DMS 273 (cell line): Measurements from ENCODE around the gene GSX1.
"Not testable (repeated sequence)": the region's sequence is repeated elsewhere in the genome, so short reads cannot be mapped to it uniquely, and the experiment has no call there.

Experiments used
- DNase-seq: peaks from one replicate; lab custom pipeline; 2025; ENCODE audit not compliant: unreplicated experiment; lab: John Stamatoyannopoulos, UW

The GSX1 gene

DNA sequence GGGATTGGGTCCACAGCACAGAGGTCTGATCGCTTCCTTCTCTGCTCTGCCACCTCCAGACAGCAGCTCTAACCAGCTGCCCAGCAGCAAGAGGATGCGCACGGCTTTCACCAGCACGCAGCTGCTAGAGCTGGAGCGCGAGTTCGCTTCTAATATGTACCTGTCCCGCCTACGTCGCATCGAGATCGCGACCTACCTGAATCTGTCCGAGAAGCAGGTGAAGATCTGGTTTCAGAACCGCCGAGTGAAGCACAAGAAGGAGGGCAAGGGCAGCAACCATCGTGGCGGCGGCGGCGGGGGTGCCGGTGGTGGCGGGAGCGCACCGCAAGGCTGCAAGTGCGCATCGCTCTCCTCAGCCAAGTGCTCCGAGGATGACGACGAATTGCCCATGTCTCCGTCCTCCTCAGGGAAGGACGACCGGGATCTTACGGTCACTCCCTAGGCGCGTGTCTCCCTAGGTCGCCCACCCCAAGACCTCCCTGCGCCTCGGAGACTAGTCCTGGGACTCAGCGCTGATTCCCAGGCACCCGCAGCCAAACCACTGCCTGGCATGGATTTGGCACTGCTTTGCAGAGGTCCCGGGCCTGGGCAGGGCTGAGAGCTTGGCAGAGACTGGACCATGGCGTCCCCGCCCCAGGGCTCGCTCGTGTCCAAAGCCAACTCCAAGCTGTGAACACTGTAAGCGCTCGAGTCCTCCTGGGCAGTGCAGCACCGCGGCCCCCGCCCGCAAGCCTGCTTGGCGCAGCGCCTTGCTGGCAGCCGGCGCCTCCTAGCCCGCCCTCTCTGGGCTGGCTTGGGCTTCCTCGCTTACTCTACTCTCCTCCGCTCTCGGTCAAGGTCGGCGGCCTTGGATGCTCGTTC is 1.5 kb downstream of the GSX1 start:
- peak; percentile 41 for DNase-seq

DNA sequence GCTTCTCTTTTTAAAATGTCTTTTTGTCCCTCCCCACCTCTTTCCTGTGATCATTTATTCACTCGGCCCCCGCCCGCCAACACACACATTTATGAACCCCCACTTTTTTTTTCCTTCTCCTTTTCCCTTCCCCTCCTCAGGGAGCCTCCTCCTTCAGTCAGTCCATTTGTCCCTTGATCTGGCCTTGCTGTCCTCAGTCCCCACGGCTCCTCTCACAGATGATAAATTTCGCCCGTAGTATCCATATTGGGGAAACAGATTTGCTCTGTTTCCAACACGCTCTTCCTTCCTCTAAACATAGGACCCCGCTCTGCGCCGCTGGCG is 2.0 kb downstream of the GSX1 start:
- no peak for DNase-seq

DNA sequence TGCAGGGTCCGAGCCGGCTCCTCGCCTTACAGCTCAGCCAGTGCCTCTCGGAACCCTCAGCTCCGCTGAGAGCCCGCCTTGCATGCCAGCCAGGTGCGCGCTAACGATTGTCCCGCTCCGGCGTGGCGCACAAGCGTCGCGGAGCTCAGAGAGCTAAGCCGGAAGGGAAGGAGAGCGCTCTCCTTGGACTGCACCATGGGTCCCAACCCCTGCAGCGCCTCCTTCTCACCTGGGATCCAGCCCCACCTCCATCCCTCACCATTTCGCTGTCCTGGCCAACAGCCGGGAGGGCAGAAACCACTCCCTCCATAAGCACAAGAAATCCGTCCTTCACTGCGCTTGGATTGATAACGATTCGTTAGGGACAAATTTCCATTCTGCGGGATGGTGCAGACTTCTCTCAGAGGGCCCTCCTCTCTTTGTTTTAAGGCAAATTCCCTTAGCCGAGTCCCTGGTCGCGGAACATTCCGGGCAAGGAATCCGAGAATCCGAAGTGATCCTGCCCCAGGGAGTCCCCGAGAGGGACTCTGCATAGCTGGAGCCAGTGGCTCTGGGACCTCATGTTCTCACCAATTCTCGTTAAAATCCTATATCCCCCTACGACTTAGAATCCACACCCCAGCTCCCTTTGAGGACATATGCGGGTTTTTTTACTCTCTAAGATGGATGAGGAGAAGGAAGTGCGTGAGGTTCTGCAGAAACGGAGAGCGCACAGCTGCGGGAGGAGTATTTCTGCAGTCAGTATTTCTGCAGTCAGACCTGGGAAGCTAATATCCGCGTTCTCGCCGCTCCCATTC is 2.8 kb downstream of the GSX1 start:
- peak; percentile 17 for DNase-seq

DNA sequence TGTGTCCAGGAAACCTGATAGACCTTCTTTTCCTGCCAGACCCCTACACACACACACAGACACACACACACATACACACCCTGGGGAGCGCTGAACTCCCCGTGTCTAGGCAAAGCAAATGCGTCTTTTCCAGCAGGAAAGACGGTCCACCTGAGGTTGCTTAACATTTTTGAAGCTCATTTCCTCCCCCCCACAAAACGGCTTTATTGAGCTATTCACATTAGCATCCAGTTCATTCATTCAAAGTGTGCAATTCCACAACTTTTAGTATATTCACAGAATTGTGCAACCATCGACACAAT is 3.4 kb downstream of the GSX1 start:
- DNase-seq, result no peak

DNA sequence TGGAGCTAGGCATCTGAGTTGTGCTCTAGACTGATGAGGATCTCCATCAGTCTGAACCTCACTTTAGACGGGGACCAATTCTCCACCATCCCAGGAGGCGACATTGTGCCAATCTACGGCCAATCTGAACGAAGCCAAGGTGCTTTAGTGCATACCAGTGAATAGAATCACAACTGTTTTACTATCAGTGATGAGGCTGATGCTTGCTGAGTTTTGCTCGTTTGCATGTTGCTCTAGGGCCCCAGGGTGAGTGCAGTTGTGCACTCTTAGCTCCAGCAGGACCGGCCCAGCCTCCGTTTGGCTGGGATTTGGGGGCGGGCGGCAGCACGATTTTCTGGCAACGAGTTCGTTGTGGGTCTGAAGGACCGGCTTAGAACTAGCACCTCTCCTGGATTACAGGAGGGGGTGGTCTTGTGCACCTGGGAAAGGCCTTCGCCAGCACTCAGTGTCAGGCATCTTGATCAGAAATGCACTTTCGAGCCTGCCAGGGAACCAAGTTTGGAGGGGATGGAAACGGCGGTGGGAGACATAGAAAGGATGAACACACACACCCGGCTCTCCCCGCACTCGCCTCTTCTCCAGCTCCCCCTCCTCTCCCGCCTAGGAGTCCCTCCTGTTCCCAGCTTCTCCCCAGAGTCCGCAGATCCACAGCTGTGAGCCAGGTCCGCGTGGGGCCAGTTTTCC is 4.4 kb downstream of the GSX1 start:
- no peak for DNase-seq

DNA sequence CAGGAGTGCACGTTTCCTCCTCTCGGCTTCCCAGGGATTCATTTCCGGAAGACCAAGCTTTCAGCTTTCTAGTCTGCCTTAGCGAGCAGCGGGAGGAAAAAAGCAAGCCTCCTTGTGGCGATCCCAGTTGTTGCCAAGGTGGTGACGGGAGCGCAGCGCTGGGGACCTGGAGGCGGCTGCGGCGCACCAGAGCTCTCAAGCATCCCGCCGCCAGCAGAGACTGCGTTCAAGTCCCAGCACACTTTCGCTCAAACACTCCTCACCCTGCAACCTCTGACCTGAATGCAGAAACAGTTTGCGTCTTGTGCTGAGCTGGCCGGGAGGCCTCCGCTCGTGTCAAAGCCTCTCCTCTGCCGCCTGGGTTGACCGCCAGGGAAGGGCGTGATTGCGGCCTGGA is 4.9 kb downstream of the GSX1 start:
- peak; percentile 72 for DNase-seq

DNA sequence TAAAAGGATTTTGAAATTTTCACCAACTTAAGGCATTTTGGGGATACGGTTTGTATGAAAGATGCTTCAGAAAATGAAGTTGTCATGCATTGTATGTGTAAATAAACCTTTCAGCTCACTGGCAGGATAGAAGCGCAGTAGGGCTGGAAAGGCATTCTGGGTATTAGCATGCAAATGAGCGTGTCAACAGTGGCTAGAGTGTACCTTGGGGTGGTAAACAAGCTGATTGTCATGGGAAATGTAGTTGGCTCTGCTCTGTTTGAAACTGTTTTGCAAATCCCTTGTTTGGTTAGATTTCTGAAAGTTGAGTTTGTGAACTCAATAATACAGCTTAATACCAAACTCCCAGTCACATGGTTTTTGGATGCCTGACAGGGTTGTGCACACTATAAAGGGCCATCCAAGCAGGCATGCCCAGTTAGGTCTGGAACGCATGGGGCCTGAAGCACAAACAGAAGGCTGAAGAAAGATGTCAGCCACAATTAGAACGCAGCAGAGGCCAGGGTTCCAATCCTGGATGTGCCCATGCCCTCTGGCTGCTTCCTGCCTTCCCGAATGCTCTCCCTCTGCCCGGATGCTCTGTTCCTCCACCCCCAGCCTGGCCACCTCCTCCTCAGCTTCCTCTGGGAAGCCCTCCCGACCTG is 14.6 kb downstream of the GSX1 start:
- no peak for DNase-seq

DNA sequence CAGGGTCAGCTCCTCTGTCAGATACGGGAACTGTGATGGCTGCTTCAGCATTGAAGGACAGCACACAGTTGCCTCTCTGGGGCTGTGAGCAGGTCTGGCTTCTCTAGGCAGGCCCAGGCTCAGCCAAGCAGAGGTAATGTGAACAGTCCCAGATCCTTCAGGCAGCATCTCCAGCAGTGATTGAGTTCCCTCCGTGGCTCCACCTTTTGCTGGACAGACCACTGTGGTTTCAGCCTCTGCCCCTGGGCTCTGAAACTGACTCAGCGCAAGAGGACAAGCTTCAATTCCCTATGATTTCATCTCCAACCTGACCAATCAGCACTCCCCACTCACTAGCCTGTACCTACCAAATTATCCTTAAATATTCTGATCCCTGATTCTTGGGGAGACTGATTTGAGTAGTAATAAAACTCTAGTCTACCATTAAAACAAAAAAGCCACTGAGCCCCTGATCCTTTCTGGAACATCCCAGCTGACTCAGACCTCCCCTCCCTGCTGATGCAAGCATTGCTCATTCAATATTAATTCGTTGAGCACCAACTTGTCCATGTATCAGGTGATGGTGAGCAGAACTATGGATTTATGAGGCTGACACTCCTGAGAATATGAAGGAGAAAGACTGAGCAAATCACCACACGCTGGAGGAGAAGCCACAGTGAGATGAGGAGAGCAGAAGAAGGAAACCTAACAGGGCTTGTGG is 16.7 kb downstream of the GSX1 start:
- no peak for DNase-seq

DNA sequence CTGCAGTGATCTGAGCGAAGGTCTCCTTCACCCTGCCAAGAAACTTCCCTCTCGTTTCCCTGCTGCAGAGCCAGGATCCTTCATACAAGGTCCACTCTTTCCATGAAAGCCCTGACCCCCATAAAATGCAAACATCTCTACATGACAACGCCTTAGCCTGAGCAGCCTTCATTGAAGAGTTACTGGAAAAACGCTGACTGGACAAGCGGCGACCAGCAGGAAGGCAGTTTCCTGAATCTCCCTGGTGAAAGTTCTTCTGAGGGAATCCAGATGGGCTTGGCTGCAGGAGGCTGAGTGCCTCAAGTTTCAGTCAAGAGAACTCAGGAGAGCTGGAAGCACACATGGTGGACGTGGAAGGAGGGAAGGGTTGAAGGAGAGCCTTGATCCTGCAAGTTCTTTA is 17.7 kb downstream of the GSX1 start:
- DNase-seq, result no peak

DNA sequence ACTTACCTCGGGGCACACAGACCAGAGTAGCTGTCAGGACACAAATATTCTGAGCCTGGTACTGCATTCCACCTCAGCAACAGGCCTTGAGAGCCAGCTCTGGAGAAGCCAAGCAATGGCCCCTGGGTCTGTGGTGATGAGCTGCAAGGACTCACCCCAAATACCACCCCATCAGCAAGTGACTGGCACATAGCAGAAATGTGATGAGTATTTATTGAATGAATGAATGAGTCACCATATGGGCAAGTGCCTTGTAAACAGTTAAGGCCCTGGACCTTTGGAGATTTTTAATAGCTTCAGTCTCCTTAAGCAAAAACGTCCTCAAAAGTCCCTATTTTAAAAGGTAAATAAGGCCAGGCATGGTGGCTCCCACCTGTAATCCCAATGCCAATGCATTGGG is 18.2 kb downstream of the GSX1 start:
- no peak for DNase-seq

DNA sequence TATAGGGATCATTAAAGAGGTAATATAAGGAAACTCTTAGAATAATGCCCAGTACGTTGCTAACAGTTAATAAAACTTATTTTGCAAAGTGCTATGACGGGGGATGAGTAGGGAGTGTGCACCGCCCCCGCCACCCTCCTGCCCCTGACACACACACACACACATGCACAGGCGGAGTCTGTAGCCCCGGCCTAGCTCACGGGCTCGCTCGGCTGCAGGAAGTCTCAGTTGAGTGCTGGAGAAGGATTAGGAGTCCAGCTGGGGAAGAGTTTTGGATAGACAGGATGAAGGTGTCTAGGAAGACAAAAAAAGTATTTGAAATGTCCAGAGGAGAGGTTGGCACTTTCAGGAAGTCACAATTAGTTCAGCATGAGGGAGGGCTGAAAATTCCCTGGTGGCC is 21.5 kb downstream of the GSX1 start:
- DNase-seq, result no peak

DNA sequence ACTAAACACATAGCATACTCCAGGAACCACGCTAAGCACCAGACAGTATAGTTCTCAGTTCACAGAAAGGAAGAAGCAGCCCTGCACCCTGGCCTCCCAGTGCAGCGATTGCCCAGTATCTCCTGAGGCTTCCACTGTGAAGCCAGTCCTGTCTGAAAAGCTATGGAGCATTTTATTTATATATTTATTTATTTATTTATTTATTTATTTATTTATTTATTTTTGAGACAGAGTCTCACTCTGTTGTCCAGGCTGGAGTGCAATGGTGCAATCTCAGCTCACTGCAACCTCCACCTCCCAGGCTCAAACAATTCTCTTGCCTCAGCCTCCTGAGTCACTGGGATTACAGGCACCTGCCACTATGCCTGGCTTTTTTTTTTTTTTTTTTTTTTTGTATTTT is 25.5 kb downstream of the GSX1 start:
- DNase-seq, result not testable (repeated sequence)

DNA sequence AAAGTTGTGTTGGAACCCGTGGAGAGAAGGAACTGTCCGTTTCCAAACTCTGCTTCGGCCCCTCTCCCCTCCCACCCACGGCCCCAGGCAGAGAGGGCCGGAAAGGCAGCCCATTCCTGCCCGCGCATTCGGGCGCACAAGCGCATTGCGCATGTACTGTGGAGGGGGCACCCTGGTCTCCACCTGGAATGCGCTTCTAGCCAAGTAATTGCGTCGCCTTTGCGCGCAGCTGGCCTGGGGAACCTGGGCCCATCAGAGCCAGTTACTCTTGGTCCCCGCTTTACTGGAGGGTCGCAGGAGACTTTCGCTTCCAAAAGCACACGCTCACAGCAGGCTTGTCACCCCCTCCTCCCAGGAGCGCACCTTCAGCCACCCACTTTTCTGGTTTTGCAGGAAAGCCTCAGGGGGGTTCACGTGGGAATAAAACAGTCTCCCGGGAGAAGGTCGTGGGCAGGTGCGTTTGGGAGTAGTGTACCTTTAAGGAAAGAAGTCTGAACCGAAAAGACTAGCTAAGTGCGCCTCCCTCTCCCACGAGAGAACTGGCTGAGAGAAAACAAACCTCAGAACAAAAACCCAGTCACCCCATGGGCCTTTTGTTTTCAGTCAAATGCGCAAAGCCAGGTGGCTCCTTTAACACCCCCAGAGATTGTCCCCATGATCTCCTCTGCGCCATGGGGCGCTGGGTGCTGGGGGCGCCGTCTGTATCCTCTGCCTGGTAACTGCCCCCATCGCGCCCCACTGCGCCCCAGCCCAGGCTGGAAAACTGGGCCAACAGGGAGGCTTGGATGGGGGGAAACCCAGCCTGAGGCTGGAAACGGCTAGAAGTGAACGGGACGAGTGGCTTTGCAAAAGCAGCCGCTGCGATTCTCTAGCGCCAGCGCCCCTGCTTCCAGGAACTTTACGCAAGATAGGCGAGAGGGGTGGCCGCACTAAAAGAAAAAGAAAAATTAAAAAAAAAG is 28.5 kb downstream of the GSX1 start:
- peak; percentile 20 for DNase-seq

DNA sequence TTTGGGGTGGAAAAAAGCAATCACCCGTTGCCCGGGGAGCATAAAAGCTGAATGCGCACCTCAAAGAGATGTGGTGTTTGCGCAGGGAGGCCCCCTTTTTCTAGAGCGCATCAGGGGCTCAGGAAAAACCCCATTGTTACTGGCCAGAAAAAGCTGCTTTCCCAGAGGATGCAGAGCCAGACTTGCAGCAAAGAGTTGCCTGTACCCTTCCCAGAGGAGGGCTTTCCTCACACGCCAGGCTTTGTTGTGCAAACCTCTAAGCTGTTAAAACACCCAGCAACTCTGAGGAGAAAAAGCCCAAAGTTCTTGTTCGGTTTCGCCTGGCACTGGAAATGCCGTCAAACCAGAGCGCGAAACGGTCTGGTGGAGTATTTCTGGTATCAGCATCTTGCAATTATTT is 29.3 kb downstream of the GSX1 start:
- peak; percentile 5 for DNase-seq

DNA sequence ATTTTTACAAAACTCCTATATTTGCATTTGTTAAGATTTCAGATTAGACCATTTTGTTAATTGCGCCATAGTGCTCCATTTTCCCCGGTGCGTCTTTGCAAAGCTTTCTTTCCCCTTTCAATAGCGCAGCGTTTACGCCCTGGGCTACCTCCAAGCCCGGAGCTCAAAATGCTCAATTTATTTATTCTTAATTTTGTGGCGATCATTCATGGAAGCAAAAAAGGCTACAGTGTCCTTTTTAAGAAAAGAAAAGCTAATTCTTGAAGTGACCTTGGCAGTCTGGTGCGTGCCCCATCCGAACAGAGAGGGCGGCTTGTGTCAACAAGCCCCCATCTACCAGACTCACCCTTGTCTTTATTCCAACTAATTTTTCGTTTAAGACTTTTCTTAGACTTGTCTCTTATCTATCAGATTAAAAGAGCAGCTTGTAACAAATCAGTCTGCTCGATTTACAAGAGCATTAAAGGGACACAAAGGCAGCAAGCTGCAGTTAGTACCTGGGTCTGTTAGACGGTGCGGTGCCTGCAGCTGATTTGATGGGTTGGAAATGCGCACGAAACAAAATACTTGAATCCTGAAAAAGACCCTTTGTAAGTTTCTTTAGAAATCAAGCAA is 30.1 kb downstream of the GSX1 start:
- DNase-seq, result peak; percentile 20

DNA sequence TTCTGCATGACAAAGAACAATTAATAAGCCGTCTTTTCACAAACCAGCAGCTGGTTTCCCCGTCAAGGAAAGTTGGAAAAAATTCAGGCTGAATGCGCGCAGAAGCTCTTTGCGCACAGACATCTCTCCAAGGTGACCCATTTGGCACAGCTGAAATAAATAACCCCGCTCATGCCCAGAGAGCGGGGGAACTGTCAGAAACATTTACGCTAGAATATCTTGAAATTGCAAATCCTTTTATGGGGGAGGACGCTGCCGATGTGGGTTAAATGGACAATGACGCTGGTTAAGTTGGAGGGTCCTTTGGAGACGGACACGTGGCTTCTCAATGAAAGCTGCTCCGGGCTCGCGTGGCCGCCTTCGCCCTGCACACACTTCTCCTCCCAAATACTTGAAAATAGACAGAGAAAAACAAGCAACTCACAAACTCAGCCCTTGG is 30.6 kb downstream of the GSX1 start:
- peak; percentile 19 for DNase-seq

DNA sequence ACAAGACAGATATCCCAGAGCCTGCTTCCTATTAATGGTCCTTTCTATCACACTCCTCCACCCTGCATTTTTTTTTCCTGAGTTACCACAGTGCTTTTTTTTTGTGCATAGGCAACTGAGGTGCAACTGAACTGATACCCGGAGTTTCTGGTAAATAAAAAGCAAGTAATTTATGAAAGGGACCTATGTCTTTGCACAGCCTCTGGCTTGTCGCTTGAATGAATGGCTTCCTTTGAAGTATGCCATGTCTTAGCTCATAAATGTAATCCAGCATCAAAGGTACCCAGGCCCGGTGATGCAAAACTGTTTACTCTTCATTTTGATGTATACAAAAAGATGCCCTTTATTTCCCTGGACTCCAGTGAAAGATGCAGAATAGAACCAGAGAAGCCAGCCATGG is 31.8 kb downstream of the GSX1 start:
- DNase-seq, result no peak

DNA sequence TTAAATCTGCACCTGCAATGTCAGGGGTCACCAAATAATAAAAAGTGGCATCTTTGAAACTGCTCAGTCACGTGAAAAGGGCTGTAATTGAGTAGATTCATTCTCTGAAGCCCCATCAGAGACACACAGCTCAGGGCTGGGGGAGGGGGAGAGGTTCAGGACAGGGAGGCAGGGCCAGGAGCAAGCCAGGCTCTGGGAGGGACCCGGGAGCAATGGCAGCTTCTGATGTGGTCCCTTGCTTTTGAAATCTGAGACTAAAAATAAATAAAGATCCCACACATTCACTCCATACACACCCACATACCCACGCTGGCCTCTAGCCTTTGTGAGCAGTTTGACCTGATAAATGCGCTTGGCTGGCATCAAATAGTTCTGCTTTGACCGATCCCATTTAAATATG is 32.8 kb downstream of the GSX1 start:
- no peak for DNase-seq
